ENCODE data around the gene FBXO31. TPM values are rescaled to one million over a fixed set of nuclear protein-coding genes. Genes with fewer than 3 reads are reported as not detected.

Gene FBXO31
- total RNA-seq, 1 experiment from 2014 or later = 40.4 TPM

- H3K27ac Mint-ChIP-seq (ENCODE audit: unreplicated experiment) = peak overlapping the region; percentile 85
- peaks cover 80% of the 10 kb centered on the region for H3K36me3 Mint-ChIP-seq (ENCODE audit: insufficient read depth, unreplicated experiment)
- DNase-seq = peak; percentile 42
- CTCF ChIA-PET = interaction anchor here (1.2 kb wide), 1 partner anchor 243 kb away, joined by 6 read pairs; no protein-coding TSS in a partner anchor
- peaks cover 33% of the 10 kb centered on the region for H3K4me1 Mint-ChIP-seq (ENCODE audit: low read depth, unreplicated experiment)
- H3K4me3 Mint-ChIP-seq (ENCODE audit: low read depth, unreplicated experiment) = peak overlapping the region; percentile 87
- BruUV-seq (replicated peaks) = TSS peak; percentile 50
- intact Hi-C loops (cut with micrococcal nuclease; ENCODE audit: unreplicated experiment) = loop anchor here (1.0 to 5.0 kb wide), 2 partner anchors 76 to 243 kb away; partner anchors contain the start of gene C16orf95
- no peak for TF ChIP-seq CTCF (IDR thresholded peaks at IDR 0.05; ENCODE audit: unreplicated experiment)
- no peaks in the 10 kb centered on the region for H3K27me3 Mint-ChIP-seq (ENCODE audit: unreplicated experiment)
- no peaks in the 10 kb centered on the region for H3K9me3 Mint-ChIP-seq (ENCODE audit: low read depth, unreplicated experiment)
Observed at GRCh38 chr16:87392821-87393679, 9.5 kb upstream of the FBXO31 start.

- DNase-seq = peak; percentile 100
- Mint-ChIP-seq H3K27me3 (ENCODE audit: unreplicated experiment) (no peaks in the 10 kb centered on the region), H3K36me3 (ENCODE audit: insufficient read depth, unreplicated experiment) (peaks cover 84% of the 10 kb centered on the region), H3K27ac (ENCODE audit: unreplicated experiment) (peak within 1 kb of the TSS; percentile 87), H3K9me3 (ENCODE audit: low read depth, unreplicated experiment) (no peaks in the 10 kb centered on the region), H3K4me3 (ENCODE audit: low read depth, unreplicated experiment) (peak within 1 kb of the TSS; percentile 87), H3K4me1 (ENCODE audit: low read depth, unreplicated experiment) (peaks cover 42% of the 10 kb centered on the region)
- no peak for TF ChIP-seq CTCF (IDR thresholded peaks at IDR 0.05; ENCODE audit: unreplicated experiment)
- no TSS peak for BruUV-seq (replicated peaks)
- intact Hi-C loops (cut with micrococcal nuclease; ENCODE audit: unreplicated experiment) = loop anchor here (5.0 kb wide), 1 partner anchor 75 kb away; the partner anchor contains the start of gene C16orf95
- CTCF ChIA-PET = interaction anchor here (1.2 kb wide), 1 partner anchor 244 kb away, joined by 6 read pairs; no protein-coding TSS in a partner anchor
Observed at GRCh38 chr16:87391950-87392820, 8.6 kb upstream of the FBXO31 start, which contains the start of gene MAP1LC3B. Gene MAP1LC3B, plus strand, starts transcription at chr16:87392336. Its CDS starts 92 bp downstream, at chr16:87392428.

GRCh38 chr16:87391324-87391949 is 7.9 kb upstream of the FBXO31 start:
- peak; percentile 63 for DNase-seq
- H3K27ac Mint-ChIP-seq (ENCODE audit: unreplicated experiment) = peak overlapping the region; percentile 87
- TF ChIP-seq CTCF (IDR thresholded peaks at IDR 0.05; ENCODE audit: unreplicated experiment) = no peak

More at GRCh38 chr16:87391324-87391949, 7.9 kb upstream of the FBXO31 start:
- H3K9me3 Mint-ChIP-seq (ENCODE audit: low read depth, unreplicated experiment) = no peaks in the 10 kb centered on the region
- CTCF ChIA-PET = no interaction called here
- H3K36me3 Mint-ChIP-seq (ENCODE audit: insufficient read depth, unreplicated experiment) = peaks cover 82% of the 10 kb centered on the region
- peak overlapping the region; percentile 87 for H3K4me3 Mint-ChIP-seq (ENCODE audit: low read depth, unreplicated experiment)
- no peaks in the 10 kb centered on the region for H3K27me3 Mint-ChIP-seq (ENCODE audit: unreplicated experiment)
- H3K4me1 Mint-ChIP-seq (ENCODE audit: low read depth, unreplicated experiment) = peaks cover 50% of the 10 kb centered on the region
- BruUV-seq (replicated peaks) = TSS peak; percentile 74
- intact Hi-C loops (cut with micrococcal nuclease; ENCODE audit: unreplicated experiment) = loop anchor here (5.0 kb wide), 1 partner anchor 74 kb away; the partner anchor contains the start of gene C16orf95
